Spleen (tissue), 7 donors: ENCODE measurements around the gene ESYT2.

Experiments
- CTCF ChIP-seq, 11 experiments: fragments of 200-600 bp in 7 of 11; fragments of 450-650 bp in 4 of 11; sonication (generic) in 4 of 11; IDR thresholded peaks in 8 of 11; conservative IDR thresholded peaks in 3 of 11; 1 replicate in 7 of 11; 2 replicates in 4 of 11; pipeline versions ENCODE4 v1.4.0 to v1.8.0; 2016 to 2021; ENCODE audit warnings: antibody characterized with exemption in 11 of 11, inconsistent platforms in 4 of 11, mild to moderate bottlenecking in 1 of 11
- POLR2AphosphoS5 ChIP-seq, 3 donors: sonication (generic); formaldehyde crosslinking; IDR thresholded peaks; one replicate each; pipeline ENCODE4 v1.5.1; 2017; ENCODE audit warnings: antibody characterized with exemption in 3 of 3
- donor health status: DM: no; HTN: no; CAD: no; lungs with moderate emphysema.
- donor health status: DM: no; HTN: no; CAD: no.
- donor health status: DM: no; HTN: no; CAD: no.

DNA sequence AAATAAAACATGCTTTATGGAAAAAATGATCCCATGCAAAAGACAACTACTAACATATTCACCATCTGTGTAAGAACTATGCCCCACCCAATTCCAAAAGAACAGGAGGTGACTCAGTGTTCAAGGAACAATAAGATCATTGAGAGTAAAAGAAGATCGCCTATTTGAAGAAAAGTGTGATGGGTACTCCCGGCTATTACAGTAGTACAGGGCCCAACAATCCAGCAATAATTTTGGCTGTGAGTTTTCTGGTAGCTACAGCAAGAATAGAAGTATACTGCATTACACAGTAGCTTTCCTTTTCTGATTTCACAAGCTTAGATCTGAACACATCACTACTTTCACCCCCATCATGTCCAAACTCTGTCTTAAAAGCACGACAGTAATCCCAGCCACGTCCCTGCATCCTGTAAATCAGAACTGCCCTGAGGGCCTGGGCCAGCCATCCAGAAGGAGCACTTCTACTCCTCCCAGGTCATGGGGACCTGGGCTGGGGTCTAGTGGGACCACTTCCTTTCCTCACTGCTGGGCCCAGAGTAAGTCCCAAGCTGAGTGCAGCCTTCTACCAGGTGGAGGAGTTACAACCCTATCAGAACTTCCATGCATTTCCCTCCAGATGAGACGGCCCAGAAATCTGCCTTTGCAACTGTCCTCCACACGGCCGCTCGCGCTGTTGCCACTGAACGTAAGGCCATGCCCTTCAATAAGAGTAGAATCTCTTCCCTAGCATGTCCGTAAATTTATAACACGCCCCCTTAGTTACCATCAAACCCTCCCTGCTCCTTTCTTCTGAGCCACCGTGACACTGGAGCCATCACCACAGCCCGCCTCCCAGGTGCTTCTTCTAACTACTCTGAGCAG lies 7.9 kb downstream of the ESYT2 start:
- TF ChIP-seq POLR2AphosphoS5 (IDR thresholded peaks at IDR 0.05): no peak
- TF ChIP-seq CTCF (IDR thresholded peaks at IDR 0.05 in 8 of 11, conservative IDR thresholded peaks at IDR 0.05 in 3 of 11): no peak
